GM18858 (cell line): Measurements from ENCODE around the gene ZNF853.
"Not testable (repeated sequence)": the region's sequence is repeated elsewhere in the genome, so short reads cannot be mapped to it uniquely, and the experiment has no call there.

ENCODE experiments used
- ATAC-seq: cut with Tn5 transposase; IDR thresholded peaks from one replicate; pipeline ENCODE4 v1.9.1; 2021; ENCODE audit not compliant: unreplicated experiment

Gene ZNF853

DNA sequence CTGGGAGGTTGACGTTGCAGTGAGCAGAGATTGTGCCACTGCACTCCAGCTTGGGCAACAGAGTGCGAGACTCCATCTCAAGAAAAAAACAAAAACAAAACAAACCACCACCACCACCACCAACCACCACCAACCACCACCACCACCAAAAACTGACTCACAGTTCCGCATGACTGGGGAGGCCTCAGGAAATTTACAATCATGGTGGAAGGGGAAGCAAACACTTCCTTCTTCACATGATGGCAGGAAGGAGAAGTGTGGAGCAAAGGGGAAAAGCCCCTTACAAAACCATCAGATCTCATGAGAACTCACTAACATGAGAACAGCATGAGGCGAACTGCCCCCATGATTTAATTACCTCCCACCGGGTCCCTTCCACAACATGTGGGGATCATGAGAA, 19.6 kb downstream of the ZNF853 start:
- not testable (repeated sequence) for ATAC-seq

- peak; percentile 57 for ATAC-seq
These were observed 21.5 kb downstream of the ZNF853 start, which contains the start of gene ZNF316 for GRCh38 chr7:6636741-6637543. ZNF316 (plus strand) TSS chr7:6637318; CDS start chr7:6642410, 5,092 bp downstream.

DNA sequence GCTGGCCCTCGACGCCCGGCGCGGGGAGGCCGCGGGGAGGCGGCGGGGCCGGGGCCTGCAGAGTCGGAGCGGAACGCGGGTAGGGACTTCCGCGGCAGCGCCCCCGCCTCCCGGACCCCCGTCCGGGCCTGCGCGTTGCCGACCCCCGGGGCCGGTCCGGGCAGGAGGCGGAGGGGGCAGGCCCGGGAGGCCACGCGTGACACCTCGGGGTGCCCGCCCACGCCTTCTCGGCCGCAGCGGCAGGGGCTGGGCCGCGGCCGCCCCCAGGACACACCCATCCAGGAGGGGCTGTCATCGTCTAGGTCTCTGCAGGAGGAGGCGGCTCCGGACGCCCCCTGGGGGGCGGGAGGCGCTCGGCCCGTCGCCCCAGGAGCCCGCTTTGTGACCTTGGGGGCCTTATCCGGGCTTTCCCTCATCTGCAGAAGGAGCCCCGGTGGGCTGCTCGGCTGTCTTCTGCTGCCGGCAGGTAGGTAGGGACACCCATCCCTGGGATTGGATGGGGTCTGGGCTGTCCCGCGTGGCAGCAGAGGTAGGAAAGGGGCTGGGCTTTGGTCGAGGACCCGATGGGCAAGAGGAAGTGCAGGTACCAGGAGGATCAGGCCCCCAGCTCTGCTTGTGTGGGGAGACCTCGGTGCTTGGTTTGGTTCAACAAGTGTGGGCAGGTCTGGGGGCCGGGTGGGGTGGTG, 22.3 kb downstream of the ZNF853 start:
- peak; percentile 78 for ATAC-seq

GRCh38 chr7:6639032-6639431, 23.6 kb downstream of the ZNF853 start:
- no peak for ATAC-seq

DNA sequence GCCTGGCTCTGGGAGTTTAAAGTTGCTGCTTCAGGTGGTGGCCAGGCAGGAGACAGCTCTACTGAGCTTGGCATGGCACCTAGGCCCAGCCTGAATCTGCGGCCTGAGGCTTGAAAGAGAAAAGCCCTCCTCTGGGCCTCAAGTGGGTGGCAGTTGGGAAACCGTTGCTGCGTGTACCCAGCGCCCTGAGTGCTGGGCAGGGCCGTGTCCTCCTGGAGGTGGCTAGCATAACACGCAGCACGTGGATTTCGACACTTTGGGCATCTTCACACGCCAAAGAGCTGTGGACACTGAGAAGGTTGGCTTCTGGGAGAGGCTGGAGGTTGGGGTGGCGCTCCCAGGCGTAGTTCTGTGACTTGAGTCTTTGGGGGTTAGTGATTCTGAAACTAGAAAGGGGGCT, 24.2 kb downstream of the ZNF853 start:
- ATAC-seq = no peak

GRCh38 chr7:6640246-6640721, 24.9 kb downstream of the ZNF853 start:
- no peak for ATAC-seq

DNA sequence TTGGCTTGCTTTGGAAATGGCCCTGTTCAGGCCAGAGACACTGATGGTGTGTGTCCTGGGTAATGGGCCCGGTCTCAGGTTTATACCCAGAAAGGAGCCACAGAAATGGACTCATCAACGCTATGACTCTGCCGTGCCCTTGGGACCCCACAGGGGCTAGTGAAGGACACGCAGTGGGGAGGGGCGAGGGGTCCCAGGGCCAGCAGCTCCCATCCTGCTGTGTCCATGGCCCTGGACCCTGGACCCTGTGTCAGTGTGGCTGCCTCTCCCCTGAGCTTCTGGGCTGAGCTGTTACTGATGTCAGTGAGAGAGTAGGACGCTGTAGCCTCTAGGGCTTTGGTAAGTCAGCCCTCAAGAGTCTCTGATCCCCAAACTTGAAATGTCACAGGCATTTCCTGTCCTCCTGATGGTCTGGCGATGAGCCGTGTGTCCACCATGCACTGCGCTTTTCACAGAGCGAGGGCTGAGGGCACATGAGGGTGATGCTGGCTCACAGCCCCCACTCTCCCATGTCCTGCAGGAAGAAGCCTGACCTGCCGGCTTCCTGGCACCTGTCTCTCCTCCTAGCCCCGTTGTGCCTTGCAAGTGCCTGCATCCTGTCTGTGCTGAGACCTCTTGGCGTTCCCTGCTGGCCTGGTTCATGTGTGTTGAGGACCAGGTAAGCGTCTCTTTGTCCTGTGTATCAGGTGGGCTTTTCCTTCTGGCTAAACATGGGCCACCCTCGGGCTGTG, 26.1 kb downstream of the ZNF853 start:
- ATAC-seq = no peak

DNA sequence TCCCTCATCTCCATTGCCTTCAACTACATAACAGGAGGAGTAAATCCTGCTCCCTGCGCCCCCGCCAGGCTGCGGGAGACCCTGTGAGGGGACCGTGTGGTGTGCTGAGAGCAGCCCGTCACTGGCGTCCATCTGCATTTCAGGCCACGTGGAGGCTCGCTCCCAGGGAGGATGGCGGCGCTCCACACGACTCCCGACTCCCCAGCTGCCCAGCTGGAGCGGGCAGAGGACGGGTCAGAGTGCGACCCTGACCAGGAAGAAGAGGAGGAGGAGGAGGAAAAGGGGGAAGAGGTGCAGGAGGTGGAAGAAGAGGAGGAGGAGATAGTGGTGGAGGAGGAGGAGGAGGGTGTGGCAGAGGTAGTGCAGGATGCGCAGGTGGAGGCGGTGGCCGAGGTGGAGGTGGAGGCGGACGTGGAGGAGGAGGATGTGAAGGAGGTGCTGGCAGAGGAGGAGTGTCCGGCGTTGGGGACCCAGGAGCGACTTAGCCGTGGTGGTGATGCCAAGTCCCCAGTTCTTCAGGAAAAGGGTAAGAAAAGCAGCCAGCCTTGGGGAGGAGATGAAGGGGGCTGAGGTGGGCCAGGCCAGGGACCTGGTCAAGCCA, 26.9 kb downstream of the ZNF853 start:
- ATAC-seq = no peak

- ATAC-seq = no peak
These were observed 27.6 kb downstream of the ZNF853 start for GRCh38 chr7:6642861-6643640.

- no peak for ATAC-seq
These were observed 28.7 kb downstream of the ZNF853 start for GRCh38 chr7:6643915-6644625.

GRCh38 chr7:6644728-6645127, 29.3 kb downstream of the ZNF853 start:
- ATAC-seq = no peak

DNA sequence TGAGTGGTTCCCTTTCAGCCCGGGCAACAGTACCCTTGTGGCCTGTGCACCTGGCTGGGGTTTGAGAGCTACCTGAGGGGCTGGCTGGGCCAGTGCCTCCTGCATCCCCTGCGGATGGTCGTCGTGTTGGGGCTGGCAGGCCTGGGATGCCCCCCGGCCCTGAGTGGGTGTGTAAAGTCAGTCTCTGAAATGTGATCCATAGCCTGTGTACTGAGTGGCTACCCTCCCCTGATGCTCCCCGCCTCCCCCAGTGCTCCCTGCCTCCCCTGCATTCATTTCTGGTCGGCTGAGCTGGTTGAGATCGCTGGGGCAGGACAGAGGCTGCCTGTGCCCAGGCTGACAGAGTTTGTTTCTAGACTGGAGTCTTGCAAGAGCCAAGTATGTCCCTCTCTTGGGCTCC, 31.1 kb downstream of the ZNF853 start:
- no peak for ATAC-seq

DNA sequence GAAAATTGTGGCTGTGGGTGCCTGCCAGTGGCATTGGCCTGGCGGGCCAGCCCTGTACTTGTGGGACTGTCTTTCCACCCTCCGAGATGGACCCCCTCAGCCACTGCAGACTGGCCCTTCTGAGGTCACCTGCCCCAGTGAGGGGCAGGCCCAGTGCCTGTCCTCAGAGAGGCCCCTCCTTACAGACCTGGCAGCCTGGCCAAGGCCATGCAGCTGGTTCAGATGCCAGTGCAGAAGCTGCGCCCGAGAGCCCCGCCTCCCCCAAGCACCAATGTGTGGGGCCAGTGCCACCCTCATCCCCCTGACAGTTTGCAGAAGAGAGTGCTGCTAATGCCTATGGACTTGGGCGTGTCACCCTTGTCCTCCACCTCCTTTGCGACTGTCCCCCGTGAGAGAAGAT, 31.7 kb downstream of the ZNF853 start:
- ATAC-seq = no peak

- ATAC-seq = no peak
These were observed 32.1 kb downstream of the ZNF853 start for GRCh38 chr7:6647541-6647940.

GRCh38 chr7:6648066-6648814, 32.8 kb downstream of the ZNF853 start:
- no peak for ATAC-seq

DNA sequence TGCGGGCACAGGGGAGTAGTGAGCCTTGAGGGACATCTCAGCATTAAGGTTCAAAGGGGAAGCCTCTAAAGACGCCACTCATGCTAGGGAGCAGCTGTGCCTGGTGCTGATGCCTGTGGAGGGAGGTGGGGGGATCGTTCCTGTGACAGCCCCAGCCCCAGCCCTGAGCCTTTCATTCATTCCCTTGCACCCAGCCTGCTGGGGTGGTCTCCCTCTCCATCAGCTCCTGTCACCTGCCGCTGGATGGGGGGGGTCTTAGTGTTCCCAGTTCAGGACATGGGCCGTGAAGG, 33.4 kb downstream of the ZNF853 start:
- ATAC-seq = no peak

GRCh38 chr7:6649241-6649961, 34.0 kb downstream of the ZNF853 start:
- no peak for ATAC-seq

- ATAC-seq = no peak
These were observed 34.7 kb downstream of the ZNF853 start for GRCh38 chr7:6650086-6650485.
